Camera-type eye (tissue), 1 donor: ENCODE data around the gene TAF10. TPM values are rescaled to one million over a fixed set of nuclear protein-coding genes. Genes with fewer than 3 reads are reported as not detected.

Experiments
- total RNA-seq: library from RNA; depleted of rRNA; stranded (reverse); fragments of >200 nt; gene quantifications from one replicate; pipeline ENCODE4 v1.2.3, GENCODE V29; 2014

The TAF10 gene
- total RNA-seq = 16.2 TPM

DNA sequence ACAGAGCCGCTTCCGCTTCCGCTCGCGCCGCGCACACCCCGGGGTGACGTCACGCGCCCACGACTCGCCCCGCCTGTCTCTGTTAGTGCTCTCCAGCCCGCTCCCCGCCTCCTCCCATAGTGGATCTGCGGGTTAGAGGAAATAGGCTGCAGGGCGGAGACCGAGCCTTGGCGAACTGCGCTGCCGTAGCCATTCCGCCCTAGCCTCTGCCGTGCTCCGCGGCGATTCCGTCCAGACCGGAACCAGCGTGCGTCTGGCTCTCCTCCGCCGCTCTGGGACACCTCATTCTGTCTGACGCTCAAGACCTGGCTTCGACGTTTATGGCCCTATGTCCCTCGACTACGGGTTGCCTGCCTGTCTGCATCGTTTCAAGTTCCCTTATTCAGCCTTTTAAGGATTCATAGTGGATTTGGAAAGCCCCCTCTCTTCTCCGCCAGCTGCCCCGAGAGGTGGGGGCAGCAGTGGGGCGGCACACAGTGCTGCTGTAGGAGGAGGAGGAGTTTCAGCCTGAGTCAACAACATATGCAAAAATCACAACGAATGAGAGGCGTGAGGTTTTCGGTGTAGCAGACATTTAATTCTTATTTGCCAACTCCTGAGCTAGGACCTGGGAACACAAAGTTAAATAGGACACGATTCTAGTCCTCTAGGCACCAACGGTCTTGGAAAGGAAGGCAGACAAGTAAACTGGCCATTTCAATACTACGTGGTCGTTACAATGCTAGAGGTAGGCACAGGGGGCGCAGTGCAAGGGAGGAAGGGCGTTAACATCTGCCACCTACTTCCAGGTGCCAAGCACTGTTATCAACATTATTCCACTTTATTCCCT lies at the start of gene TAF10:
Gene TAF10, minus strand, starts transcription at position 4 of the 829 bp plus-strand sequence. CDS start 27 bp downstream, outside the sequence.

DNA sequence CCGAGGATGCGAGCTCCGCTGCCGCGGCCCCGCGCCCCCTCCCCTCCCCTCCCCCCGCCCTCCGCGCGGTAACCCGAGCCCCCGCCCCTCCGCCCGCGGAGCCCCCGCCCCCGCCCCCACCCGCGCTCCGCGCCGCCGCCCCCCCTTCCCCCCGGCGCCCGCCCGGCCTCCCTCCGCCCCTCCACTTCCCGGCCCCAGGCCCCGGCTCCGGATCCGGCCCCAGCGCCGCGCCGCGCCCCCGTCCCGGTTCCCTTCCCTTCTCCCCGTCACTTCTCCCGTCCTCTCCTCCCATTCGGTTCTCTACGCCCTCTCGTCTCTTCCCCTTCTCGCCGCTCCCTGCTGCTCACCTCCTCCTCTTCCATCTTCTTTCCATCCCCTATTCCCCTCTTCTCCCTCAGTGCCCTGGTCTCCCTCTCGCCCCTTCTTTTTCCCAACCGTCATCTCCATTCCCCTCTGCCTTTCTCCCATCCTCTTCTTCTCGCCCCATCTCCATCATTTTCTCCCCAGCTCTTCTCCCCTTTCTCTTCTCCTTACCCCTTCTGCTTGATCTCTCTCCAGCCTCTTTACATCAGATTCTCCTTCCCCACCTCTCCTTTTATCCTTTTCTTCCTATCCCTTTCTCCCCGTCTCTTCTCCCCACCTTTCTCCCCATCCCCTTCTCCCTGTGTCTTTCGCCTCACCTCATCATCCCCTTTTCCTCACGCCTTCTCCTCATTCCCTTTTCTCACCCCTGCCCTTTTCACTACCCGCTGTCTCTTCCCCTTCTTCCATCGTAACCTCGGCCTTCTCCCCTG lies 44.0 kb upstream of the TAF10 start, which contains the start of gene DCHS1:
Gene DCHS1, minus strand, starts transcription at position 20 of the 794 bp plus-strand sequence. CDS start 14,196 bp downstream, outside the sequence.

DNA sequence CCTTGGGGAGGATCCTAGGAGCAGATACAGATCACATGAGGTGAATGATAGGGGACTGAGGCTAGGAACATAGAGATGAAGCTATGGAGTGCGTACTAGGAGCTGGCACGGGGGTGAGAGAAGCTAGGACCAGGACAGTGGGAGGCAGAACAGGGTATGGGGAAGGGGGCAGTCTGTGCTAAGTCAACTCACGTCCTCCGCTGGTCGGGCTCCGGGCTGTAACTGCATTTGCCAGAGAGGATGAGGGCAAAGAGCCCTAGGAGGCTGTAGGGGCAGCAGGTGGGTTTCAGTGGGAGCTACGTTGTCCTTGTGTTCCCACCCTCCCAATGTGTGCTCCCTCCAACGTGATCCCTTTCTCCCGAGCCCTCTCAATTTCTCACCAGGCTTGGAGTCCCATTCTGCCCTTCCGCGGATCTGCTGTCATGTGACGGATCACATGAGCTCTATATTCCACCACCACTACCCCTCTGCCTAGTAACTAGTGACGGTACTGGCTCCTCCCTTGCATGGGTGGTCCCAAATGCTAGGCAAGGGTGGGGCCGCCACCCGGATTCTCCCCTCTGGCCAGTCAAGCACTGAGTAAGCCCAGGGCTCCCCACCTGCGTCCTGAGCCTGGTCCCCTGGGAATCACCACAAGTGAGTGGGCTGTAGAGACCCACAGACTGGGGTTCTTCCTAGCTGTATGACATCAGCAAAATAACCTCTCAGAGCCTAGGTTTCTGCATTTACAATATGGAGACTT lies 7.2 kb upstream of the TAF10 start, which contains the start of gene TPP1:
Gene TPP1, minus strand, starts transcription at position 419 of the 742 bp plus-strand sequence. Its CDS starts 22 bp downstream, at position 397.

GRCh38 chr11:6603287-6604080 lies 8.5 kb downstream of the TAF10 start, which contains the start of the genes ILK and RRP8:
Gene ILK (plus strand): TSS chr11:6603774. CDS start chr11:6604272, 498 bp downstream.
Gene RRP8 (minus strand): TSS chr11:6603616. CDS start chr11:6603502, 114 bp downstream.

Other genes with a start within 250 kb of the TAF10 start
- 31.7 TPM for gene SMPD1, start 221.7 kb downstream of the TAF10 start, total RNA-seq
- gene APBB1, start 193.1 kb downstream of the TAF10 start, total RNA-seq = 84.1 TPM
- gene HPX, start 171.2 kb downstream of the TAF10 start, total RNA-seq = 2.8 TPM
- gene TRIM3, start 138.3 kb downstream of the TAF10 start, total RNA-seq = 26.2 TPM
- gene ARFIP2, start 130.9 kb downstream of the TAF10 start, total RNA-seq = 59.3 TPM
- gene TIMM10B, start 130.7 kb downstream of the TAF10 start, total RNA-seq = 47.2 TPM
- 12.1 TPM for gene DNHD1, start 114.9 kb downstream of the TAF10 start, total RNA-seq
- 25.6 TPM for gene RRP8, start 8.6 kb downstream of the TAF10 start, total RNA-seq
- 136 TPM for gene ILK, start 8.4 kb downstream of the TAF10 start, total RNA-seq
- 65.5 TPM for gene TPP1, start 7.2 kb upstream of the TAF10 start, total RNA-seq
- 84.2 TPM for gene DCHS1, start 43.6 kb upstream of the TAF10 start, total RNA-seq
- 30.1 TPM for gene MRPL17, start 71.1 kb upstream of the TAF10 start, total RNA-seq
- gene OR2AG2, start 159.8 kb upstream of the TAF10 start, total RNA-seq = 0.16 TPM
- not detected for gene OR2AG1, start 170.8 kb upstream of the TAF10 start, total RNA-seq
- 0.55 TPM for gene OR6A2, start 187.5 kb upstream of the TAF10 start, total RNA-seq
- gene OR10A5, start 233.5 kb upstream of the TAF10 start, total RNA-seq = not detected